Dermis blood vessel endothelial cell (primary cell): ENCODE data around the gene TMEM256. TPM values are rescaled to one million over a fixed set of nuclear protein-coding genes. Genes with fewer than 3 reads are reported as not detected.

Experiments used
- DNase-seq: peaks from one replicate; pipeline ENCODE4 v3.0.0; 2010
- total RNA-seq: library from RNA; depleted of rRNA; stranded (reverse); fragments of >200 nt; gene quantifications from 2 replicates; pipeline ENCODE4 v1.2.3, GENCODE V29; 2014

Gene TMEM256
- total RNA-seq, 1 donor from 2014 or later: 112 TPM

DNA sequence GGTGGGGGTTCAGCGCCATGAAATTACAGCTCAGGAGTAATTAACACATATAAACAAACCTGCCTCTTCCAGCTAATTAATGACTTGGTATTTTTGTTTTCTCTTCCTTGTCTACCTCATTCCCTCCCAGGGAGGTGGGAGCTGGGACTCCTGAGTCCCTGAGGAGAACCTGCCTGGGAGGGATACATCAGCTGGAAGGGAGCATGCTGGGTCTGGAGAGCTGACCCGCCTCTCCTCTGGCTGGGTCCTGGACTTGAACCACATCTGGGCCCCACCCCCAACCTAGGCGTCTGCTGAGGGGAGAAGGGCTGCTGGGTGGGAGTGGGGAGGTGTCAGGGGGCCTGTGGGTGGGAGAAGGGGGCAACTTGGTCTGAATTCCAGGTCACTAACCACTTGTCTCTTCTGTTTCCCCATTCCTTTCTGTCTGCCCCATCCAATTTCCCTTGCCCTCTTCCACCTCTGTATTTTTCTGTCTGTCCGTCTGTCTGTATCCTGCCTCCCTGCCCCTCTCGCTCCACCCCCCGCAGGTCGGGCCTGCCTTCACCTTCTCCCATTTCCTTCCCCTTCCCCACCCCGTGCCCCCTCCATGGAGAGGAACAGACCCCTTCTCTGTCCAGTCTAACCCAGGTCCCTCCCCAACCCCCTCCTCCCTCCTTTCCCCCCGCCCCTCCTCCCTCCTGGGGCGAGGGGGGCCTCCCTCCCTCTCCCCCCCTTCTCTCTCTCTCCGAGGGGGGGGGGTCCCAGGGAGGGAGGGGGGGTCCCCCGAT lies 3.8 kb upstream of the TMEM256 start, which contains the start of gene NLGN2:
Gene NLGN2 (plus strand): TSS at position 361 of the 767 bp plus-strand sequence. CDS start 411 bp downstream, outside the sequence.
- no peak for DNase-seq

DNA sequence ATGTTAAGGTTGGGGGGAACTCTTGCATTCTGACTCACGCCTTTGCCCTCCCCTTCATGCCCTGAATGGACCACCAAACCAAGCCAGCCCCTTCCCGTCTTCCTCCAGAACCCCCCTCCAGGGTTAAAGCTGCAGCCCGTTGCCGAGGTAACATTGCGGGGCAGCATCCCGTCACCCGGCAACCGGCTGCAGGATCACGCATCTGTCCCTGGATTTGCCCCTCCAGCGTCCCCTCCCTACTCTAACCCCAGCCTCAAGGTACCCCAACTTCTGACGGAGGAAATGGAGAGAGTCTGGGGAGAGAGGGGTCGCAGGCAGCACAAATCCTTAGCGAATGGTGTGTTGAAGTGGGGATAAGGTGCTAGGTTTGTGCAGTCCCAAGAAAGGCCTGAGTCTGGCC lies 3.2 kb upstream of the TMEM256 start:
- no peak for DNase-seq

DNA sequence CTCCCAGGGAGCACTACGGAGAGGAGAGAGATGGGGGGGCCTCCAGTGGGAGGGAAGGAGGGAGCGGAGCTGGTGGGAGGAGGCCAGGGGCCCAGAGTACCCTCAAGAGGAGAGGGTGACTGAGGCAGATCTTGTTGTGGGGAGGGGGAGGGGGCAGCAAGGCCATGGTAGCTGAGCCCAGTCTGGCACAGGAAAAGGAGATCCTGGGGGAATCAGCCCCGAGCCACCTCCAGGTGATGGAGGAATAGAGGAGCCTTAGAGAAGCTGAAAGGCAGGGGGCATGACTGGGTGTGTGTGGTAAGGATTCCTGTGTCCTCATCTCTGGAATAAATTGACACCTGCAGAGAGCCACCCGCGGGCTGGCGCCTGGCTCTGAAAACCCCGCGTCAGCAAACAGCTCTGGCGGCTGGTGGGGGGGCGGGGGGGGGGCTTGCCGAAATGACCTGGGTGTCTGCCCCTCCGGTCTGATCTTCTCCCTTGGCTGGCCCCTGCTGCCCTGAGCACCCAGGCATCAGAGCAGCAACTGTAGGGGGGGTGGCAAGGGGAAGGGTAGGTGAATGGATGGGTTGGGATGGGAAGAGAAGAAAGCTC lies 2.4 kb upstream of the TMEM256 start:
- DNase-seq: no peak

DNA sequence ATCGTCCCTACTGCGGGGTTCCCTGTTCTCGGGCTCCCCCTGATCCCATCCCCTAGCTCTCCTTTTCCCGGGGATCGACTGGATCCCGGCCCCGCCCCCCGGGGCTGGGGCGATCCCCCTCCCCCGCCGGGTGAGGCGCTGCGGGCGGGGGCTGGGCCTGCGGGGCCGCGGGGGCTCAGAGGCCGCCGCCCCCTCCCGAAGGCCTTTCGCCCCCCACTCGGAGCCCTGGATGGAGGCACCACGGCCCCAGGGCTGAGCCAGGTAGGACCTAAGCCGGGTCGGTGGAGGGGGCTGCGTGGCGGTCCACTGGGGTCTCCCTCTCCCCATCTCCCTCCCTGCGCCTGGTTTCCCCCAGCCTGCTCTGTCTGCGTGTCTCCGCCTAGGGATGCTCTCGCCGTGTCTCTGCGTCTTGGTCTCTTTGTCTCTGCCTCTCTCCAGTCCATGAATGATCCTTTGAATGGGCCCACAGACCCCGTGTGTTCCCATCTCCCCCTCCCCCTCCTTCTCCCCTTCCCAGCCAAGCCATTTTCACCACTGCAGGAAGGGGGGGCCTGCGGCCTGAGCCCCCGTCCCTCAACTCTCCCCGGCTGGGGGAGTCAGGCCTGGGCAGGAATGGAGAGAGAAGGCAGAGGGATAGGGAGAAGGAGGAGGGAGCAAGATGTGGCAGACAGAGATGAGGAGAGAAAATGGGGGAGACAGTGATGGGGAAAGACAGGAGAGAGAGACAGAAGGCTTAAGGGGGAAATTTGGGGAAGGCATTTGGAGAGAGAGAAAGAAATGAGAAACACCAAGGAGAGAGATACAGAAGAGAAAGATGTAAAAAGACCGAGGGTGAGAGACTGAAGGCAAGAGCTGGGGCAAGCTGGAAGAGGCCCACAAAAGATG lies 1.7 kb upstream of the TMEM256 start:
- DNase-seq: no peak

DNA sequence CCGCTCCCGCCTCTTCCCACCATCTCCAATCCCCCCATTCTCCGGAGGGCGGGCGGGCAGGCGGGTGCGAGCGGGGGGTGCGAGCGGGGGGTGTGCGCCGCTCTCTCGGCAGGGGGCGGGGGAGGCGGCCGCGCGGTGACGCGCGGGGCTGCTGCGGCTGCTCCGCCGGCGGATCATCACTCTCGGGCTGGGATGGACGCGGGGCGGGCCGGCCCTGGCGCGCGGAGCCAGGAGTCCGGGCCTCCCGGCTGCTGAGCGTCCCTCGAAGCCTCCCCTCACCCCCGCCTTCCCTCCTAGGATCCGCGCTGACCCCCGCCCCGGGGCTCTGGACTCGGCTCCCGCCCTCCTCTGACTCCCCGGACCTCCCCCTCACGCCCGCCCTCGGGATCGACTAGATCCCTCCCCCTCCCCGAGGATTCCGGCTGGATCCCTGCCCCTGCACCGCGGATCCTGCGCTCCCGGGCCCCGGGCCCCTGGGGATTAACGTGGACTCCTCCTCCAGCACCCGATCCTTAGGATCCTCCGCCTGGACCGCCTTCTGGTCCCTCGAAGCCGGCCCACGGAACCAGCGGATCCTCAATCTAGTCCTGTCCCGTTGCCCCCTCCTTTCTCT lies 946 bp upstream of the TMEM256 start:
- DNase-seq: peak; percentile 24

DNA sequence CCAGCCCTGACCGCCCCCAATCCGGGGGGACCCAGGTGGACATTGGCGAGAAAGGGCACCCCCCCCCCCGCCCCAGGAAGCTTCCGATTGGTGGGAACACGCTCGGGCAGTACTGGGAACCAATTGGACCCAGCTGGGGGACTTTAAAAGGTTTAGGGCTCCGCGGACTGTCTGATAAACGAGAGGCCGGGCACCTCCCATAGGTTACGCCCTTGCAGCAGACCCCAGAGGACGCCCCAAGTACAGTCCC lies 245 bp downstream of the TMEM256 start:
- no peak for DNase-seq

DNA sequence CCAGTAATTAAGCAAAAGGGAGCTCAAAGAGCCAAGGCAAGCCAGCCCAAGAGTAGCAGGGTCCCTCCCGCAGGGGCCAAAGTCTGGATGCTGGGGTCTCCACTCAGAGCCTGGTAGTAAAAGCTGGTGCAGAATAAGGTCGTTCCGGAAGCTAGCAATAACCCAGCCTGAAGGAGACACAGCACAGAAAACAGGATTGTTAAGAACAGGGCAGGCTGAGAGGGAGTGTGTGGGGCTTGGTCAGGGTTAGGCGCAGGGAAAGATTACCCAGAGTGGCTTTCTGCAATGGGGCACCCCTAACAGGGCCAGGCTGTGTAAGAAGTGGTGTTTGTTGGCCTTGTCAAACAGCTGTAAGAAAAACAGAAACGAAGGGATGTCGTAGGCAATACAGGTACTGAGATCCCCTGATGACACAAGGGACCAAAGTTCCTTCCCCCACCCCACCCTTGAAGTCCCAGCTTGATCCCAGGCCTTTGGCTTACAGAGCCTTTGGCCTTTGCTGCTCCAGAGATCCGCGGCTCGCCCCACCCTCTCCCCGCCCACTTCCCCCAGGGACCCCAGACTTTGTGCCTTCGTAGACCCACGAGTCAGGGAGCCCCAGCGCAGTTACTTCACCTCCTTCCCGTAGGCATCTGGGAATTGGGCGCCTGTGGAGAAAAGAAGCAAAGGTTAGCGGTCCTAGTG lies 712 bp downstream of the TMEM256 start:
- no peak for DNase-seq

GRCh38 chr17:7398612-7399011 lies 5.3 kb downstream of the TMEM256 start:
- DNase-seq: no peak

GRCh38 chr17:7396147-7396546 lies 7.8 kb downstream of the TMEM256 start:
- no peak for DNase-seq

- DNase-seq: peak; percentile 88
Observed at GRCh38 chr17:7394452-7395191, 9.3 kb downstream of the TMEM256 start, which contains the start of gene PLSCR3. Gene PLSCR3 (minus strand): TSS chr17:7394525. CDS start chr17:7394110, 415 bp downstream.

GRCh38 chr17:7393613-7394451 lies 10.1 kb downstream of the TMEM256 start:
- peak; percentile 30 for DNase-seq

GRCh38 chr17:7392696-7393612 lies 10.9 kb downstream of the TMEM256 start:
- DNase-seq: no peak

- DNase-seq: peak; percentile 54
Observed at GRCh38 chr17:7391307-7391706, 12.6 kb downstream of the TMEM256 start.

DNA sequence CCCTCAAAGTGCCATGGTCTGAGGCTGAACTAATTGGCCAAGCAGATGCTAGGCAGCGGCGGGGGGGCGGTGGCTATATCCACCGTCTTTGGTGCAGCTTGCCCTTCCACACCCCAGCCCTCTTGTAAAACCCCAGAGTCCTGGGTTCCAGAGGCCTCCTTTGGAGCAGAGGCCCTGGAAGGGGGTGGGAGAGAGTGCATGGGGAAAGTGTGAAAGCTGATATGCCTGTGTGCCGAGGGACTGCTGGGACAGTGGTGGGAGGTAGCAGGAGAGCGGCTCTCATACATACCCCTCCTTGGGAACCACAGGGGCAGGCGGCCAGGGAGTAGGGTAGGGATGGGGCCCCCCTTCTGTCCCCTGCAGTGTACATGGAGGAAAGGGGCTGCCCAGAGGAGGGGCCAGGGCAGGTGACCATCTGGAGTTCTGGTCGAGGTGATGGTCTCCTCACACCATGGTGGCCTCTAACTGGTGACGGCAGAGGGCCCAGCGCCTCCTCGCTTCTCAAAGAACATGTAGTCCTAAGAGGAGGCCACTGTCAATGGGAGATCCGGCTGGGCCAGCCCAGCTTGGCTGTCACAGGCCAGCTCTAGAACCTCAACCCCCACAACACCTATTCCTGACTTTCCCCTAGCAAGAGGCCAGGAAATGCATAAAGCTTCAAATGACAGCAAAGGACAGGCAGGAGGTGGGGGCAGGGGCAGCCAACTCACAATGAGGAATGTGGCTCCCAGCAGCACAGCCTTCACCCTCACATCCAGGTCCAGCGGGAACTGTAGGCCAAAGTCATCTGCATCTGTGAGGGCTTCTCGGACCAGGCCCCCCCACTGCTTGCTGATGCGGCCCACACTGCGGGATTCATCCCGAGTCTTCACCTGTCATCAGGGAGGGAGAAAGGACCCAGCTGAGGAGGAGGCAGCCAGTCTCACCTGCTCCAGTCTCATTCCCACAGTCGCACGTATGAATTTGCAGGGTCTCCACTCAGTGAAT lies 13.7 kb downstream of the TMEM256 start:
- no peak for DNase-seq

- no peak for DNase-seq
Observed at GRCh38 chr17:7388856-7389255, 15.0 kb downstream of the TMEM256 start.

DNA sequence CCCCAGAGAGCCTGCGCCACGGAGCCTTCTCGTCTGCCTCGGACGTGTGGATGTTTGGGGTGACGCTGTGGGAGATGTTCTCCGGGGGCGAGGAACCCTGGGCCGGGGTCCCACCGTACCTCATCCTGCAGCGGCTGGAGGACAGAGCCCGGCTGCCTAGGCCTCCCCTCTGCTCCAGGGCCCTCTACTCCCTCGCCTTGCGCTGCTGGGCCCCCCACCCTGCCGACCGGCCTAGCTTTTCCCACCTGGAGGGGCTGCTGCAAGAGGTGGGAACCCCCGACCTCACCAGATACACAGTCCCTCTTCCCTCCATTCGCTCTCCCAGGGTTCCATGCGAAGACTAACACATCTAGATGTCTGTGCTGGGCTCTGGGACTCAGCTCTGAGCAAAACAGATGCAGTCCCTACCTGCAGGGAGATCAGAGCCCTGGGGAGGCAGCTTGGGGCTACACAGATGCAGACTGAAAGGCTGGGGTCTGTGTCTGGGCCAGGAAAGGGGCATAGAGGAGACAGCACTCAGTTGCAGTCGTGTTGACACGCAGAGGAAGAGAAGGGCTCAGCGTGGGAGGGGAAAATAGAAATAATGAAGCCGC lies 19.3 kb downstream of the TMEM256 start:
- no peak for DNase-seq

DNA sequence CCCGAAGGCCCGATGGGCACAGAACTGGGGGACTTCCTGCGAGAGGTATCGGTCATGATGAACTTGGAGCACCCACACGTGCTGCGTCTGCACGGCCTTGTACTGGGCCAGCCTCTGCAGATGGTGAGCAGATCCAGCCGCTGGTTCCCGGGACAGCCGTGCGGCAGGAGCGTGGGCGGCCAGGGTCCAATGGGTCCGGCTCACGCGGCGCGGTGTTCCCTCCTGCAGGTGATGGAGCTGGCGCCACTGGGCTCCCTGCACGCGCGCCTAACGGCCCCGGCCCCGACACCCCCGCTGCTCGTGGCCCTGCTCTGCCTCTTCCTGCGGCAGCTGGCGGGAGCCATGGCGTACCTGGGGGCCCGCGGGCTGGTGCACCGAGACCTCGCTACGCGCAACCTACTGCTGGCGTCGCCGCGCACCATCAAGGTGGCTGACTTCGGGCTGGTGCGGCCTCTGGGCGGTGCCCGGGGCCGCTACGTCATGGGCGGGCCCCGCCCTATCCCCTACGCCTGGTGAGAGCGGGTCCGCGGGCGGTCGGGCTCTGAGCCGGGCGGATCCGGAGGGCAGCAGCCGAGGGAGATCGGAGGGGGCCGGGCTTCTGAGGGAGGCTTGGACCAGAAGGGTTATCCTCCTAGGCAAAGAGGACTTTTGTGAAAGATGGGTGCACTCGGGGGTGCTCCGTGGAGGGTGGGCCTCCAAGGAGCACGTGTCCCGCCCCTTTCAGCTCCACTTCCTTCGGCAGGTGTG lies 20.0 kb downstream of the TMEM256 start:
- peak; percentile 45 for DNase-seq
